Measurements from ENCODE around the gene DOCK3. TPM values are rescaled to one million over a fixed set of nuclear protein-coding genes. Genes with fewer than 3 reads are reported as not detected.
"Not testable (repeated sequence)": the region's sequence is repeated elsewhere in the genome, so short reads cannot be mapped to it uniquely, and the experiment has no call there.

DOCK3 gene
- total RNA-seq, 1 experiment from 2014 or later: 0.47 TPM

DNA sequence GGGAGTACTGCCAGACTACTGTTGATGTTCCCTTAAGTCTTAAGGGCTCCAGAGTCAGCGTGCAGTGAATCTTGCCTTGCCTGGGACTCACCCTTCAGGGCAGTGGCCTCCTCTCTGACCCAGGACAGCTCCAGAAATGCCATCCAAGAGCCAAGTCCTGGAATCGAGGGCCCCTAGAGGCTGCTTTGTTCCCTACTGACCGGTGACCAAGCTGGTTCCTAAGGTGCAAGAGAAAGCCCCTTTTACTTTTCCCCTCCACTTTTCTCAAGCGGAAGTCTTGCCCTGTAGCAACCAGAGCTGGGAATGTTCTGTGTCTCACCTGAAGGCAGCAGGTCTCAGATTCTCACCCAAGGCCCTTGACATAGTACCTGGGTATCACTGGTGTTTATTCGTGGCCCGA, 238.0 kb downstream of the DOCK3 start:
- TF ChIP-seq EZH2 (IDR thresholded peaks at IDR 0.05; ENCODE audit: borderline replicate concordance, low read depth, low read length, poor library complexity, severe bottlenecking): no peak
- H3K27me3 ChIP-seq (replicated peaks; ENCODE audit: insufficient read depth, low read depth, low read length, poor library complexity): no peaks in the 10 kb centered on the region
- no peak overlapping the region for H3K4me3 ChIP-seq (ENCODE audit: low read depth, low read length, poor library complexity, severe bottlenecking)
- no peaks in the 10 kb centered on the region for H3K9me3 ChIP-seq (ENCODE audit: low read depth, low read length, poor library complexity, severe bottlenecking)
- no peaks in the 10 kb centered on the region for H3K36me3 ChIP-seq (ENCODE audit: insufficient read depth, low read length, poor library complexity, severe bottlenecking)
- no peak for DNase-seq (ENCODE audit: low spot score)
- ChIA-PET CTCF (no interaction called here), POLR2A (ENCODE audit: low non-redundant PET) (no interaction called here)
- no peak overlapping the region for H3K27ac ChIP-seq (ENCODE audit: low read depth, low read length, poor library complexity, severe bottlenecking)
- no TSS peak for BruUV-seq (replicated peaks)
- intact Hi-C loops (cut with micrococcal nuclease; ENCODE audit: unreplicated experiment): no loop called here
- no peaks in the 10 kb centered on the region for H3K4me1 ChIP-seq (ENCODE audit: insufficient read depth, low read length, poor library complexity, severe bottlenecking)

DNA sequence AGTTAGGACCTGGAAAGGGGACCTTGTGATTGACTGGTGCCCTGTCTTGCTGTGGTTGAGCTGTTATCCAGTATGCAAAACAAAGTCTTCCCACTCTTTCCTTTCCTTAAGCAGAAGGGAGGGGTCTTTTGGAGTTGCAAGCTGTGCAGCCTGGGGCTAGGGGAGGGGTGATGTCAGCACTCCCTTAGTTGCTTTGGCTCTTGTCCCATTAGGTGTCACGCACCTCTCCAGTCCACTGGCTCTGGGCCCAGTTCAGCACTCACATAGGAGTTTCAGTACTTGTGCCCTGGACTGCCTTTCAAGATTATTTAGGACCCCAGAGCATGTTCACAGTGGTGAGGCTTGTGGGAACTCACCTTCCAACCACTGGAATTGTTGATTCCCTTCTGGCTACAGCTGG, 238.5 kb downstream of the DOCK3 start:
- Histone ChIP-seq H3K4me1 (ENCODE audit: insufficient read depth, low read length, poor library complexity, severe bottlenecking) (no peaks in the 10 kb centered on the region), H3K36me3 (ENCODE audit: insufficient read depth, low read length, poor library complexity, severe bottlenecking) (no peaks in the 10 kb centered on the region), H3K27me3 (replicated peaks; ENCODE audit: insufficient read depth, low read depth, low read length, poor library complexity) (no peaks in the 10 kb centered on the region), H3K27ac (ENCODE audit: low read depth, low read length, poor library complexity, severe bottlenecking) (no peak overlapping the region), H3K4me3 (ENCODE audit: low read depth, low read length, poor library complexity, severe bottlenecking) (no peak overlapping the region), H3K9me3 (ENCODE audit: low read depth, low read length, poor library complexity, severe bottlenecking) (no peaks in the 10 kb centered on the region)
- intact Hi-C loops (cut with micrococcal nuclease; ENCODE audit: unreplicated experiment): no loop called here
- POLR2A ChIA-PET (ENCODE audit: low non-redundant PET): no interaction called here
- CTCF ChIA-PET: no interaction called here
- DNase-seq (ENCODE audit: low spot score): no peak
- no TSS peak for BruUV-seq (replicated peaks)
- TF ChIP-seq, protein P1, sequence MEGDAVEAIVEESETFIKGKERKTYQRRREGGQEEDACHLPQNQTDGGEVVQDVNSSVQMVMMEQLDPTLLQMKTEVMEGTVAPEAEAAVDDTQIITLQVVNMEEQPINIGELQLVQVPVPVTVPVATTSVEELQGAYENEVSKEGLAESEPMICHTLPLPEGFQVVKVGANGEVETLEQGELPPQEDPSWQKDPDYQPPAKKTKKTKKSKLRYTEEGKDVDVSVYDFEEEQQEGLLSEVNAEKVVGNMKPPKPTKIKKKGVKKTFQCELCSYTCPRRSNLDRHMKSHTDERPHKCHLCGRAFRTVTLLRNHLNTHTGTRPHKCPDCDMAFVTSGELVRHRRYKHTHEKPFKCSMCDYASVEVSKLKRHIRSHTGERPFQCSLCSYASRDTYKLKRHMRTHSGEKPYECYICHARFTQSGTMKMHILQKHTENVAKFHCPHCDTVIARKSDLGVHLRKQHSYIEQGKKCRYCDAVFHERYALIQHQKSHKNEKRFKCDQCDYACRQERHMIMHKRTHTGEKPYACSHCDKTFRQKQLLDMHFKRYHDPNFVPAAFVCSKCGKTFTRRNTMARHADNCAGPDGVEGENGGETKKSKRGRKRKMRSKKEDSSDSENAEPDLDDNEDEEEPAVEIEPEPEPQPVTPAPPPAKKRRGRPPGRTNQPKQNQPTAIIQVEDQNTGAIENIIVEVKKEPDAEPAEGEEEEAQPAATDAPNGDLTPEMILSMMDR (conservative IDR thresholded peaks at IDR 0.05; ENCODE audit: low read depth, low read length): no peak
- no peak for TF ChIP-seq EZH2 (IDR thresholded peaks at IDR 0.05; ENCODE audit: borderline replicate concordance, low read depth, low read length, poor library complexity, severe bottlenecking)

DNA sequence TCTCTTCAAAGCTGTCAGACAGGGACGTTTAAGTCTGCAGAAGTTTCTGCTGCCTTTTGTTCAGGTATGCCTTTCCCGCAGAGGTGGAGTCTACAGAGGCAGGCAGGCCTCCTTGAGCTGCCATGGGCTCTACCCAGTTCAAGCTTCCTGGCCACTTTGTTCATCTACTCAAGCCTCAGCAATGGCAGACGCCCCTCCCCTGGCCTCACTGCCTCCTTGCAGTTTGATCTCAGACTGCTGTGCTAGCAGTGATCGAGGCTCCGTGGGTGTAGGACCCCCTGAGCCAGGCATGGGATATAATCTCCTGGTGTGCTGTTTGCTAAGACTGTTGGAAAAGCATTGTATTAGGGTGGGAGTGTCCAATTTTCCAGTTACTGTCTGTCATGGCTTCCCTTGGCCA, 247.3 kb downstream of the DOCK3 start:
- H3K36me3 ChIP-seq (ENCODE audit: insufficient read depth, low read length, poor library complexity, severe bottlenecking); DNase-seq (ENCODE audit: low spot score); intact Hi-C loops (cut with micrococcal nuclease; ENCODE audit: unreplicated experiment); H3K27me3 ChIP-seq (replicated peaks; ENCODE audit: insufficient read depth, low read depth, low read length, poor library complexity); H3K27ac ChIP-seq (ENCODE audit: low read depth, low read length, poor library complexity, severe bottlenecking); CTCF ChIA-PET; H3K9me3 ChIP-seq (ENCODE audit: low read depth, low read length, poor library complexity, severe bottlenecking); POLR2A ChIA-PET (ENCODE audit: low non-redundant PET); H3K4me1 ChIP-seq (ENCODE audit: insufficient read depth, low read length, poor library complexity, severe bottlenecking); H3K4me3 ChIP-seq (ENCODE audit: low read depth, low read length, poor library complexity, severe bottlenecking); BruUV-seq (replicated peaks): not testable (repeated sequence)

DNA sequence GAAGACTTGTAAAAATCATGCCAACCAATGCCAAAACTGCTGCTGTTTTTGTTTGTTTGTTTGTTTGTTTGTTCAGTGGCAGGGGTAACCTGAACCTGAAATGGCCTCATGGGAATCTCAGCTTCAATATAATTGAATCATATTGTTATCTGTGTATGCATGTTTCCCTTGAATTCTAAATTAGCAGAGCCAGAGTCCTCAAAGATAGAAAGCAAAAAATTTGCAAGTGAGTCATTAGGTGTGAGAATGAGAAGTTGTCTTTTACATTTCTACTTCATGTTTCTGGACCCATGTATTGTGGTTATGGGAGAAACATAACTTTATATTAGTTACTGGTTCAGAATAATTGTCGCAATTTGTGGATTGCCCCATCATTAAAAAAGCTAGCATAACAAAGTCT, 249.2 kb downstream of the DOCK3 start:
- Histone ChIP-seq H3K9me3 (ENCODE audit: low read depth, low read length, poor library complexity, severe bottlenecking) (no peaks in the 10 kb centered on the region), H3K27me3 (replicated peaks; ENCODE audit: insufficient read depth, low read depth, low read length, poor library complexity) (no peaks in the 10 kb centered on the region), H3K4me3 (ENCODE audit: low read depth, low read length, poor library complexity, severe bottlenecking) (no peak overlapping the region), H3K27ac (ENCODE audit: low read depth, low read length, poor library complexity, severe bottlenecking) (no peak overlapping the region), H3K4me1 (ENCODE audit: insufficient read depth, low read length, poor library complexity, severe bottlenecking) (no peaks in the 10 kb centered on the region), H3K36me3 (ENCODE audit: insufficient read depth, low read length, poor library complexity, severe bottlenecking) (no peaks in the 10 kb centered on the region)
- ChIA-PET POLR2A (ENCODE audit: low non-redundant PET) (no interaction called here), CTCF (no interaction called here)
- no peak for TF ChIP-seq EZH2 (IDR thresholded peaks at IDR 0.05; ENCODE audit: borderline replicate concordance, low read depth, low read length, poor library complexity, severe bottlenecking)
- TF ChIP-seq, protein P1 (conservative IDR thresholded peaks at IDR 0.05; ENCODE audit: low read depth, low read length): no peak
- intact Hi-C loops (cut with micrococcal nuclease; ENCODE audit: unreplicated experiment): no loop called here
- BruUV-seq (replicated peaks): no TSS peak
- no peak for DNase-seq (ENCODE audit: low spot score)
